GM18867 (cell line): ENCODE results near the gene TMEM184C.

Experiments used
- ATAC-seq: cut with Tn5 transposase; IDR thresholded peaks from one replicate; pipeline ENCODE4 v1.9.1; 2021; ENCODE audit warnings: mild to moderate bottlenecking, moderate library complexity; ENCODE audit not compliant: unreplicated experiment

Gene TMEM184C

DNA sequence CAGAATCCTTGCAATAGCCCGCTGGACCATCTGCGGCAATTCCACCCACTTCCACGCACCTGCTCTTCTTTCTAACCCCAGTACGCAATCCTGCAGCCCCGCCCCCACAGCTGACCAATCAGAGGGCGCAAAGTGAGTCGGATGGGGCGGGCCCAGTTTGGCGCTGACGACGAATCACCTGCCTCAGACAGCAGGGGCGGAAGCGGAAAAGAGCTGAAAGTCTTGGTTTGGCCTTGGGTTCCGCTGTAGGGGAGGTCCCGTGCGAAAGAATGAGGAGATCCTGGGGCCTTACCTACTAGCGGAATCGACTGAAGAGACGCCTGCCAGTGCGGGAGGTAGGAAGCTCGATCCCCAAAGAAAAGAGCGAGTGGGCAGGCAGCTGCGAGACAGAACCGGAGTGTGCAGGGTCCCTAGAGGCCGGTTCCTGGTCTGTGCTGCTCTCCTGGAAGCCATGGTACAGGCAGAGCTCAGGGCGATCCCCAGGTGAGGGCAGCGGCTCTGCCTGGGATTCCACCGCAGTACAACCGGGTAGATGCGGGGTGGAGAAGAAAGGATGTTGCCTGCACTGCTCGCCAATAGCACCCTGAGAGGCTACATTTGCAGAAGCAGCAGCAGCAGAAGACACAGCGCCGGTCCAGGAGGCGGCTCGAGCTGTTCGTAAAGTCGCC is at the start of gene TMEM184C:
TSS of gene TMEM184C (plus strand) at position 225 of the 668 bp plus-strand sequence. CDS start 560 bp downstream, outside the sequence.
- peak; percentile 99 for ATAC-seq

- no peak for ATAC-seq
Measured at GRCh38 chr4:147570616-147571015, 46.6 kb upstream of the TMEM184C start.

- no peak for ATAC-seq
Measured at GRCh38 chr4:147571036-147571770, 46.0 kb upstream of the TMEM184C start.

GRCh38 chr4:147576084-147576483 is 41.1 kb upstream of the TMEM184C start:
- no peak for ATAC-seq

- no peak for ATAC-seq
Measured at GRCh38 chr4:147578051-147578476, 39.1 kb upstream of the TMEM184C start.

DNA sequence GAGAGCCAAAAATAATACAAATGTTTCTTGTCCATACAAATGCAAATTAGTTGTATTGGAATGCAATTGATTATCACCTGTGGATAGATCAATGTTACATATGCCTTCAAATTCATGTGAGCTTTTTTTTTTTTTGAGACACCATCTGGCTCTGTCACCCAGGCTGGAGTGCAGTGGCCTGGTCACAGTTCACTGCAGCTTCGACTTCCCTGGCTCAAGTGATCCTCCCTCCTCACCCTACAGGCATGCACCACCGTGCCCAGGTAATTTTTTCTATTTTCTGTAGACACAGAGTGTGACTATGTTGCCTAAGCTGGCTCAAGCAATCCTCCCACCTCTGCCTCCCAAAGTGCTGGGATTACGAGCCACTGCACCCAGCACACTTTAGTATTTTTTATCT is 38.6 kb upstream of the TMEM184C start:
- no peak for ATAC-seq

GRCh38 chr4:147580396-147580795 is 36.8 kb upstream of the TMEM184C start:
- ATAC-seq, result no peak

GRCh38 chr4:147581606-147582350 is 35.4 kb upstream of the TMEM184C start:
- ATAC-seq, result no peak

DNA sequence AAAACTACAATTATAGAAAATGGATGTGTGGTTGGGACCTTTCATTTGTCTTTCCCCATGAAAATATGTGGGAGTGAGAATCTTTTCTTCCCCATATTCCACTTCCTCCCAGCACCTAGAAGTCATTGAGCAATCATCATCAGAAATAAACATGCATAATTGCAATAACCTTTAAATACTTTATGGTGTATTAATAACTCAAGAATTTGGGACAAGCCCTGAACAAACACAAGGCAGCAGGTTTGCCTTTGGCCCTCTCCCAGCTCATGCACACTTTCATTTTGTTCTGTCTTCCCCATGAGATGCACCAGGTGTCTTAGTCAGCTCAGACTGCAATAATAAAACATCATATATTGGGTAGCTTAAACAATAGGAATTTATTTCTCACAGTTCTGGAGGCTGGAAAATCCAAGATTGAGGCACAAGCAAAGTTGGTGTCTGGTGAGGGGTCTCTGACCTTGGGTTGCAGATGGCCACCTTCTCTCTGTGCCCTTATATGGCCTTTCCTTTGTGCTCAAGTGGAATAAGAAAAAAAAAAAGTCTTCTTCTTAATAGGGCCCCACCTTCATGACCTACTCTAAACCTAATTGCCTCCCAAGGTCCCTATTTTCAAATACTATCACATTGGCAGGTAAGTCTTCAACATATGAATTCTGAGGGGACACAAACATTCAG is 34.7 kb upstream of the TMEM184C start:
- ATAC-seq, result no peak

DNA sequence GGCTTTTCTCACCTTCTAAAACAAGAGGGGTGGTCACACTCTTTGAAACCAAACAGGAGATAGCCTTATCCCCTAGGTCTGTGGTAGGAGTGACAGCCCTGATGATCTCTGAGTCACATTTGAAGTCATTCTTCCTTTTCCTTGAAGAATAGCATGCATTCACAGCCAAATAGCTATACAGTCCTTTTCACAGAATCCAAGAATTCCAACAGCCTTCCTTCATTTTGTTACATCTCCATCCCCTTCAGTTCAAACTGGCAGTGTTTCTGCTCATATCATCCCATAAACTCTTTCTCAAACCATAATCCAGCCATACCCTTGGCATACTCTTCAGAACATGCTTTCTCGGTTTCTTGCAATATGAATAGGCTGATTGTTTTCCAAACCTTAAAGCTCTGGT is 33.3 kb upstream of the TMEM184C start:
- no peak for ATAC-seq

DNA sequence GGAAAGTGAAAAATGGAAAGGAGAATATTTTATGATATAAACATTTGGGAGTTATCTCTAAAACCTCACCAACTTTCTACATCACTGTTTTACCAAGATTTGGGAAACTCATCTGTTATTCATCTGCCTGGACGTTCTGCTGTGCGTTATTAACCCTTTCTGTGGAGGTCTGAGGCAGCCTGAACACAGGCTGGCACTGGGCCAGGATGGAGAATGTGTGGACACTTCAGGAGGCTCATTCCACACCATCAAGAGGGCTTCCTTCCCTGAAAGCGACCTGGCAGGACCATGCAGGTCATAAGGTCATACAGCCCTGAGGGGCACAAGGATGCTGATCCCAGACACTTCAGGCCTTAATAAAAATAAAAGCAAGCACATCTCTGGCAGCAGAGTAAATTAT is 31.2 kb upstream of the TMEM184C start:
- no peak for ATAC-seq

DNA sequence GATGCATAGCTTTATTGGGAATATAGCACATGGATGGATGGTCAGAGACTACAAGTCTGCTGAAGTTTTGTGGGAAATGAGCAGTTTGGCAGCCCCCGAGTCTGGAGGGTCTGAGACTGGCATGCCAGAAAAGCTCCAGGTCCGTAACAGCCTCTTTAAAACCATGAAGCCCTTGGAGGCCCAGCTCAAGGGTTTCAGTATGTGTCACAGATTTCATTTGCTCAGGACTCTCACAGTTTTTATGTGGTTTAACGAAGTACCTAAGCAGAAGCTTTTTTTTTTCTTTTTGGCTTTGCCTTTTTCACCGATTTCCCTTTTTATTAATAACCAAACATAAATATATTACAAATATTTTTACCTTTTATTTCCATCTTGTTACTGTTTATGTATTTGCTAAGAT is 30.6 kb upstream of the TMEM184C start:
- peak; percentile 88 for ATAC-seq

DNA sequence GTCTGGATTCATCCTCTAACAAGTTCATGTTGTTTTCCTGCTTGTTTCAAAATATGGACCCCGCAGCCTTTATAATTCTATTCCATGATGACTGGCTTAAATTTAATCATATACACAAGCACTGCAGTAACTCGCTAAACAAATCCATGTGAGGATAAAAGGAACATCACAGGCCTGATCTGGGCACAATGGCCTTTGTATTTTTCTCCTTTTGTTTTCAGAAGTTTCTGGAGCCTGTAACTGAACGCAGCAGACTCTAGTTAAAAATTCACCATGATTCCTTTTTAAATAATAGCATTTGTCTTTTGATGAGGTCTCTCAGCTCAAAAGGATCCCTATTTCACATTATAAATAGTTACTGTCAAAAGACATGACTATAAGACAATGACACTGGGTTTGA is 30.2 kb upstream of the TMEM184C start:
- ATAC-seq, result no peak

DNA sequence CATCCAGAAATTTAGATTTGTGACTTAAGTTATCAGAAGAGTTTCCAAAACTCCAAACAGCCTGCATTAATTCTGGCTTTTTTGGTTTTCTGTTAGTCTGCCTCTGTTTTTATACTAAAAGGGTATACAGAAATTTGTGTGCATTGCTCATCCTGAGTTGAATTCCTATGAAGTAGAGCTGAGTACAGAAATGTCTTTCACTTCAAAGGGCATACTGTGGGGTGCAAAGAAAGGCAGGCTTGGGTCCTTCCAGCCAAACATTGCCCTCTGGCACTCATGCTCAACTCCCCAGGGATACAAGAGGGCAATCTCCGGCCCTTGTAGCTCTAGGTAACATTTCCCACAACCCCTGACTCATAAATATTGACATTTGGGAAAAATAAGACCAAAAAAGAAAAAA is 27.6 kb upstream of the TMEM184C start:
- ATAC-seq, result no peak

GRCh38 chr4:147590249-147590920 is 26.8 kb upstream of the TMEM184C start:
- ATAC-seq, result no peak

DNA sequence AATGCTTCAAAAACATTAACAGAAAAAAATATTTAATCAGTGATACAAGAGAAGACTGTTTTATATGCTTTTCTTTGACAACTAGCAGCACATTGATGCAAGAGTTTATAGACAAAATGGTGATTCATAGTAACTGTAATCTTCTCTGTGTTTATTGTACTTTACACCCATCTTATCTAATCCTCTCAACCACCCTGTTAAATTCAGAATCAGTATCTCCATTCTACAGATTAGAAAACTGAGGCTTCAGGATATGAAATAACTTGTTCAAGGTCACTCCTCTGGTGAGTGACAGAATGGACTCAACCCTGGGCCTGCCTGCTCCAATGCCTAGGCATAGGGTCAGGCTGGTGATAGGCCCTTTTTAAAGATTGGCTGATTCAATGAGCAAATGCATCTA is 26.1 kb upstream of the TMEM184C start:
- no peak for ATAC-seq

- no peak for ATAC-seq
Measured at GRCh38 chr4:147594107-147594506, 23.1 kb upstream of the TMEM184C start.

DNA sequence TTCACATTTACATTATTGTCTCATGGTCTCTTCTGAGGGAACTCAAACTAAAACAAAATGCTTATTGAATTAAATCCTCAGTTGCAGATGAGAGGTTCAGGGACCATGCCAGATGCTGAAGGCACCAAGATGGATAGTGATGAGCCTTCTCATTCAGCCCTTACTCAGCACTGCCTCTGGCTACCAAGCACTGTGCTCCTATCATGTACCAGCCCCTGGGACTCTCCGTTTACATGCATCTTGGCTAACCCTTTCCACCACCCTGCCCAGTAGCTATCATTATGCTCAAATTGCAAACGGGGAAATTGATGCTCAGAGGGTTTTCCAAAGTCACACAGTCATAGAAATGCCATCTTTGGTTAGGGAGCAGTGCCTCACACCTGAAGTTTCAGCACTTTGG is 22.6 kb upstream of the TMEM184C start:
- ATAC-seq, result no peak

- ATAC-seq, result no peak
Measured at GRCh38 chr4:147596377-147596776, 20.8 kb upstream of the TMEM184C start.

DNA sequence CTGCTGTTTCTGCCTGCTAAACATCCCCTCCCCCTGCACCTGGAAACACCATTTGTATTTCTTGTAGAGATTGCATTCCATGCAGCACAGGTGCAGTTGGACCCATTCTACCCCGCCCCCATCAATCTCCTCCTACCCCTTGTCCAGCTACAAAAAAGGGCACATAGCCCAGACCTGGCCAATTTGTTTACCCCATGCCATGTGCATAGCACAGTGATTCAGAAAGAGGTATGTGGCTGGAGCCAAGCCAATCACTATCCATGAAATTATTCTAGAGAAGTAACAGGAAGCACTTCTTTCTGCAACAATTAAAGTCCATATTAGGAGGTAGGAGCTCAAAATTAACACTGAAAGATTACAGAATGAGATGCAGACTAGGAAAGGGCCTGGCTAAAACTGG is 20.2 kb upstream of the TMEM184C start:
- no peak for ATAC-seq

DNA sequence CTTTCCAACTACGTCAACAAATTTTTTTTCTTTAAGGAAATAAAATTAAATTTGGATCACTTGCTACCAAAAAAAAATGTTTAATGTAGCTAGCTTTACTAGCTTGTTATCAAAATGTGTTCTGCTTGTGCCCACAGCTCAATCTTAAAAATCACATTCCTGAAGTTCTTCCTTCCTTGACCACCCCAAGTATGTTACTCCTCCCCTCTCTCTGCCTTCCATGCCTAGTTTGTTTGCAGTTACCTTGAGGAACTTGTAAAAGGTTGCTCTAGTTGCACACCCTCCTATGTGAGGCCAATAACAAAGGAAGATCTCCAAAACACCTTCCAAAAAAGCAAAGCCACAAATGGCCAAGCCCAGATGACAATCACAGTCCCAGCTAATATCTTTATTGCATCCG is 19.6 kb upstream of the TMEM184C start:
- ATAC-seq, result no peak
